ENCODE data around the gene SFN.
A peak's percentile ranks its signal among the peaks of the same experiment; 100 is the strongest.

The SFN gene

DNA sequence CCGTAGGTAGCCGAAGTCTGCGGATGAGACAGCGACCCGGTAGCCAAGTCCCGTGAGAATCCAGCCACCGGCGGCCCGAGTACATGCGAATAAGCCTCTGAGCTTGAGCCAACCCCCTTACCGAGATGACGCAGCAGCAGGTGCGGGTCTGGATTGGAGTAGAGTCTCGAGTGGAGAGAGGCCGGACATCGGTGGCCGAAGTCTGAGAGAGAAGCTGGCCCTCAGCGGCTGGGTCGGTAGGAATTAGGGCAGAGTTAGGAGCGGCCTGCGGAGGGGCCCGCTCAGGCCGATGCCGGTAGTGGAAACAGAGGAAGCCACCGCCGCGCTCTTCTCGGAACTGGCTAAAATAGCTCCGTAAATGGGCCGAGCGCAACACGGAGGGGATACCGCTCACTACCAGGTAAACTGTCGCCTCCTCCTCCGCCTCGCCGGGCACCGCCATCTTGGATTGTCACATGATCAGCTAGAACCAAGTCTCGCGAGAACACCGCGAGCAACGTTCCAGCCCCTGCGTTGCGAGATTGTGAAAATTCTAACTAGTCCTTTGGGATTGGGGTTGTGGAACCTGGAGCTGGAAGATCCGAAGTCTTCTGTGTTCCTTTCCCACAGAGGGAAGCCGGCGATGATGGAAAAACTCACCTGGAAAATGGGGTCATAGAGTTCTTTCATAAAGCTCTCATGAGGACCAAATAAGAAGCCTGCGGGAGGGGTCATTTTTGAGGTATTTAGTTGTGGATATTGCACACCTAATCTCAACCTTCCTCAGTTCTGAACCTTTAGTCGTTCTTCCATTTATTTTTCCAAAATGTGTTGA is 37.3 kb downstream of the SFN start, which contains the start of gene GPATCH3:
Gene GPATCH3 (minus strand): TSS at position 467 of the 814 bp plus-strand sequence. CDS start 25 bp downstream, at position 442.
- H3K9me3 ChIP-seq (ENCODE audit: control insufficient read depth, insufficient read depth, low read depth, low read length), result no peaks in the 10 kb centered on the region
- peak within 1 kb of the TSS; percentile 77 for H3K27ac ChIP-seq (ENCODE audit: low read depth, low read length)
- no peaks in the 10 kb centered on the region for H3K27me3 ChIP-seq (ENCODE audit: control insufficient read depth, insufficient read depth, low read length)
- H3K4me3 ChIP-seq (ENCODE audit: low read depth, low read length), result peak within 1 kb of the TSS; percentile 89
- peaks cover 8% of the 10 kb centered on the region for H3K4me1 ChIP-seq (ENCODE audit: control insufficient read depth, insufficient read depth, low read length)
- peak within 1 kb of the TSS; percentile 92 for H3K9ac ChIP-seq (ENCODE audit: low read length)
- peaks cover 20% of the 10 kb centered on the region for H3K36me3 ChIP-seq (ENCODE audit: control insufficient read depth, insufficient read depth, low read length)

DNA sequence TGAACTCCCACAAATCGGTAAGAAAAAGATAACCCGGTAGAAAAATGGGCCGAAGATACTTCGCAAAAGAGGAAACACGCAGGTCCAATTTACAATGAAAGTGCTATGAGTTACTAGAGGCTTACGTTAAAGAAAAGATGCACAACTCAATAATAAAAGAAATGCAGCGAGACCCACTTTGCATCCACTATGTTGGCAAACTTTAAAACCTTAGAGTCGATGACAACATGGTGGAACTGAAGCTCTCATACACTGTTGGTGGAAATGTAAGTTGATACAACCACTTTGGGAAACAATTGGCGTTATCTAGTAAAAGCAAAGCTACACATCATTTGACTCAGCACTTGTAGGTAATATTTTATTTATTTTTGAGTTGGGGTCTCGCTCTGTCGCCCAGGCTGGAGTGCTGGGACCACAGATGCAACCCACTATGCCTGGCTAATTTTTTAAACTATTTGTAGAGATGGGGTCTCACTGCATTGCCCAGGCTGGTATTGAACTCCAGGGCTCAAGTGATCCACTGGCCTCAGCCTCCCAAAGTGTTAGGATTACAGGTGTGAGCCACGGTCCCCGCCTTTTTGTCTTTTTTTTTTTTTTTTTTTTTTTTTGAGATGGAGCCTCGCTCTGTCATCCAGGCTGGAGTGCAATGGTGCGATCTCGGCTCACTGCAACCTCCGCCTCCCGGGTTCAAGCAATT is 38.0 kb downstream of the SFN start:
- Histone ChIP-seq H3K4me3 (ENCODE audit: low read depth, low read length) (peak overlapping the region; percentile 89), H3K4me1 (ENCODE audit: control insufficient read depth, insufficient read depth, low read length) (peaks cover 8% of the 10 kb centered on the region), H3K36me3 (ENCODE audit: control insufficient read depth, insufficient read depth, low read length) (peaks cover 14% of the 10 kb centered on the region), H3K9me3 (ENCODE audit: control insufficient read depth, insufficient read depth, low read depth, low read length) (no peaks in the 10 kb centered on the region), H3K27me3 (ENCODE audit: control insufficient read depth, insufficient read depth, low read length) (no peaks in the 10 kb centered on the region), H3K9ac (ENCODE audit: low read length) (peak overlapping the region; percentile 92), H3K27ac (ENCODE audit: low read depth, low read length) (peak overlapping the region; percentile 77; the same call in 1 of the 2 replicates)

- no peaks in the 10 kb centered on the region for H3K36me3 ChIP-seq (ENCODE audit: control insufficient read depth, insufficient read depth, low read length)
- H3K9ac ChIP-seq (ENCODE audit: low read length), result no peak overlapping the region
- no peaks in the 10 kb centered on the region for H3K4me1 ChIP-seq (ENCODE audit: control insufficient read depth, insufficient read depth, low read length)
- no peak overlapping the region for H3K4me3 ChIP-seq (ENCODE audit: low read depth, low read length)
- no peaks in the 10 kb centered on the region for H3K9me3 ChIP-seq (ENCODE audit: control insufficient read depth, insufficient read depth, low read depth, low read length)
- no peaks in the 10 kb centered on the region; the same call in 1 of the 2 replicates for H3K27me3 ChIP-seq (ENCODE audit: control insufficient read depth, insufficient read depth, low read length)
- H3K27ac ChIP-seq (ENCODE audit: low read depth, low read length), result no peak overlapping the region
Observed at GRCh38 chr1:26907071-26907917, 44.3 kb downstream of the SFN start.

DNA sequence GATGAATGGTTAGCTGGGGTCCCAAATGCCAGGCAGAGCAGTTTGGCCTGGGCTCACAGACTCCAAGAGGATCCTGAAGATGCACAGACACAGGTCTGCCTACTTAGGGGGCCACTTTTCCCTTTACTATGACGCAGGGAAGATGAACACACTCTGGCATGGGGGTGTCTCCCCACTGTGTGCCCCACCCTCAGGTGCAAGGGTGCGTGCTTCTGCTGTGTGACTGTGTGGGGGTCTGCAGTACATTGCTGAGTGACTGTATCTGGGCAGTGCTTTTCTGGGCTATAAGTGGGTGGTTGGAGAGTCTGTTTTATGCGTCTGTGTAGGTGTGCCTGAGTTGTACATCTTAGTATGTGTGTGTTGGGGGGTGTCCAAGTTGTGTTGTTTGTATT is 47.0 kb downstream of the SFN start:
- no peak overlapping the region for H3K4me3 ChIP-seq (ENCODE audit: low read depth, low read length)
- no peaks in the 10 kb centered on the region for H3K9me3 ChIP-seq (ENCODE audit: control insufficient read depth, insufficient read depth, low read depth, low read length)
- no peak overlapping the region for H3K27ac ChIP-seq (ENCODE audit: low read depth, low read length)
- H3K27me3 ChIP-seq (ENCODE audit: control insufficient read depth, insufficient read depth, low read length), result no peaks in the 10 kb centered on the region; the same call in 1 of the 2 replicates
- no peaks in the 10 kb centered on the region for H3K4me1 ChIP-seq (ENCODE audit: control insufficient read depth, insufficient read depth, low read length)
- H3K9ac ChIP-seq (ENCODE audit: low read length), result no peak overlapping the region
- no peaks in the 10 kb centered on the region for H3K36me3 ChIP-seq (ENCODE audit: control insufficient read depth, insufficient read depth, low read length)

DNA sequence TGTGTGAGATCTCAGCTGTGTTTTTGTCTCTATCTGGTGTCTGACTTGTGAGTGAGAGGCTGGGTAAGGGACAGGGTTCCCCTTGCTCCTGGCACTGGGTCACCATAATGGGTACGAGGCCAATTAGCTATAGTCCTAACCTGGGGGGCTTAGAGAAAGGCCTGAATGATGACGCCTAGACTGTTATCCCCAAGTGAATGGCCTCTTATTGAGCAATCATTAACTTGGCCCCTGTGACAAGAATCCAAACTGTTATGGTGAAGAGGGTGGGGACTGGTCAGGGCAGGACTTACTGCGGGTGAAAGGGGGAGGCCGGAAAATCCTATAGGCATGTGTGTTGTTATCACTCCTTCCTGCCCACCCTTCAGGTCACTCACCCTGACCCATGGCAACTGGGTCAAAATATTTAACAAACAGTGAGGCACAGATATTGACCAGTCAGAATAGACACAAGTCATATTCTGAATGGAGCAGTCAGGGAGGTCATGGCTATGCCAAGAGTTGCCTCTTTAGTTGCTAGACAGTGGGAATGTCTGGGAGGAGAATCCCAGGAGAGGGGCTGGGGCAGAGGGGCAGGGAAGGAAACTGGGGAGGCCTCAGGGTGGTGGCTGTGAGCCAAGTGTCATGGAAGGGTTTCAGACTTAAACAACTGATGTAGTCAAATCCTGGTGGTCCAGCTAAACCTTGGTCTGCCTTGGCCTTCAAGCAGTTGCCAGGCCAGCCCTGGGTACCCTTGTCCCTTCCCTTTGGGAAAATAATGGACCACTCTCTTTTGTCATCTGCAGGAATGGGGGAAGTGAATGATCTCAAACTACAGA is 47.6 kb downstream of the SFN start:
- H3K9me3 ChIP-seq (ENCODE audit: control insufficient read depth, insufficient read depth, low read depth, low read length), result no peaks in the 10 kb centered on the region
- no peak overlapping the region for H3K9ac ChIP-seq (ENCODE audit: low read length)
- no peaks in the 10 kb centered on the region for H3K4me1 ChIP-seq (ENCODE audit: control insufficient read depth, insufficient read depth, low read length)
- H3K4me3 ChIP-seq (ENCODE audit: low read depth, low read length), result no peak overlapping the region
- H3K27ac ChIP-seq (ENCODE audit: low read depth, low read length), result no peak overlapping the region
- H3K27me3 ChIP-seq (ENCODE audit: control insufficient read depth, insufficient read depth, low read length), result no peaks in the 10 kb centered on the region; the same call in 1 of the 2 replicates
- no peaks in the 10 kb centered on the region for H3K36me3 ChIP-seq (ENCODE audit: control insufficient read depth, insufficient read depth, low read length)

DNA sequence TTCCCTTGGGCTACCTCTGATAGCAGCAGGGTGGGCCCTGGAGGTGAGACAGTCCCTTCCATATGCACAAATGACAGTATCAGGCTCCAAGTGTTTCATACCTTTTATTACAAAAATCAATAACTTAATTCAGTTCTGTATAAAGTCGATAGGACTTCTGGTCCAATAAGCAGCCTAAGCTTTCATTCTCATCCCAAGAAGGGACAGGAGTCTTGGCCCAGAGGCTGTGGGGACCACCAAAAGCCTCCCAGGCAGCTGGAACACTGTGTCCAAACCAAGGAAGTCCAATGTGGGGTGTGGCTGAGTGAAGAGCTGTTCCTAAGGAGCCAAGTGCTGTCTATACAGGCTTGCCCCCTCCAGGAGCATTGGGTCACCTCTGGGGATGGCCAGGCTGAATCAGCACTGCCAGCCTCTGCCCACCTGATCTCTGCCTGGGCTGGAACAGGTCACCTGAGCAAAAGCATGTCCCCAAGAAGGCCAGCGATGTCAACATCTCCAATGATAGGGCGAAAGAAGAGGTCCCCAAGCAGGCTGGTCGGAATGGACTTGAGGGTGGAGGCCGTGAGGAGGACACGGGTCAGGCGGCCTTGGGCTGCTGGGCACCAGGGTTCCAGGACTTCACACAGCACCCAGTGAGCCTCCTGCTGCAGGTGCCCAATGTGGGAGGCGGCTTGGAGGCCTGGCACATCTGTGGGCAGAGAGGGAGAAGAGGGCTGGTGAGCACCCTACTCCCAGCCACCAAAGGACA is 48.6 kb downstream of the SFN start:
- Histone ChIP-seq H3K4me3 (ENCODE audit: low read depth, low read length) (no peak overlapping the region), H3K27ac (ENCODE audit: low read depth, low read length) (no peak overlapping the region), H3K27me3 (ENCODE audit: control insufficient read depth, insufficient read depth, low read length) (no peaks in the 10 kb centered on the region; the same call in 1 of the 2 replicates), H3K9ac (ENCODE audit: low read length) (no peak overlapping the region), H3K4me1 (ENCODE audit: control insufficient read depth, insufficient read depth, low read length) (no peaks in the 10 kb centered on the region), H3K36me3 (ENCODE audit: control insufficient read depth, insufficient read depth, low read length) (no peaks in the 10 kb centered on the region), H3K9me3 (ENCODE audit: control insufficient read depth, insufficient read depth, low read depth, low read length) (no peaks in the 10 kb centered on the region)

- H3K4me1 ChIP-seq (ENCODE audit: control insufficient read depth, insufficient read depth, low read length), result no peaks in the 10 kb centered on the region
- H3K4me3 ChIP-seq (ENCODE audit: low read depth, low read length), result no peak overlapping the region
- no peaks in the 10 kb centered on the region; the same call in 1 of the 2 replicates for H3K27me3 ChIP-seq (ENCODE audit: control insufficient read depth, insufficient read depth, low read length)
- no peak overlapping the region for H3K9ac ChIP-seq (ENCODE audit: low read length)
- no peaks in the 10 kb centered on the region for H3K9me3 ChIP-seq (ENCODE audit: control insufficient read depth, insufficient read depth, low read depth, low read length)
- H3K27ac ChIP-seq (ENCODE audit: low read depth, low read length), result no peak overlapping the region
- H3K36me3 ChIP-seq (ENCODE audit: control insufficient read depth, insufficient read depth, low read length), result no peaks in the 10 kb centered on the region
Observed at GRCh38 chr1:26912147-26912490, 49.2 kb downstream of the SFN start.

GRCh38 chr1:26913389-26913753 is 50.4 kb downstream of the SFN start:
- H3K4me3 ChIP-seq (ENCODE audit: low read depth, low read length), result no peak overlapping the region
- no peak overlapping the region for H3K27ac ChIP-seq (ENCODE audit: low read depth, low read length)
- no peaks in the 10 kb centered on the region for H3K4me1 ChIP-seq (ENCODE audit: control insufficient read depth, insufficient read depth, low read length)
- H3K36me3 ChIP-seq (ENCODE audit: control insufficient read depth, insufficient read depth, low read length), result no peaks in the 10 kb centered on the region
- H3K27me3 ChIP-seq (ENCODE audit: control insufficient read depth, insufficient read depth, low read length), result no peaks in the 10 kb centered on the region; the same call in 1 of the 2 replicates
- no peaks in the 10 kb centered on the region for H3K9me3 ChIP-seq (ENCODE audit: control insufficient read depth, insufficient read depth, low read depth, low read length)
- no peak overlapping the region for H3K9ac ChIP-seq (ENCODE audit: low read length)

Measured in HUES6 (cell line).